Activated naive CD8-positive, alpha-beta T cell (primary cell): ENCODE results near the gene GPR15.

ENCODE experiments used
- H3K27ac Mint-ChIP-seq: one replicate; pipeline ENCODE4 v1.8.0; 2021; ENCODE audit warnings: mixed read lengths
- H3K27me3 Mint-ChIP-seq: one replicate; pipeline ENCODE4 v1.8.0; 2021; ENCODE audit warnings: mixed read lengths
- H3K36me3 Mint-ChIP-seq: one replicate; pipeline ENCODE4 v1.8.0; 2021; ENCODE audit warnings: mixed read lengths
- H3K4me1 Mint-ChIP-seq: one replicate; pipeline ENCODE4 v1.8.0; 2021; ENCODE audit warnings: low read depth, mixed read lengths
- H3K4me3 Mint-ChIP-seq: one replicate; pipeline ENCODE4 v1.8.0; 2021; ENCODE audit warnings: mild to moderate bottlenecking, mixed read lengths
- H3K9me3 Mint-ChIP-seq: one replicate; pipeline ENCODE4 v1.8.0; 2021; ENCODE audit warnings: low read depth, mixed read lengths

Gene GPR15

GRCh38 chr3:98560911-98561310 lies 29.1 kb downstream of the GPR15 start:
- H3K9me3 Mint-ChIP-seq, result no peaks in the 10 kb centered on the region
- H3K4me3 Mint-ChIP-seq, result peak overlapping the region; percentile 38
- H3K36me3 Mint-ChIP-seq, result peaks cover 4% of the 10 kb centered on the region
- no peaks in the 10 kb centered on the region for H3K27me3 Mint-ChIP-seq
- peak overlapping the region; percentile 83 for H3K27ac Mint-ChIP-seq
- H3K4me1 Mint-ChIP-seq, result peaks cover 84% of the 10 kb centered on the region

DNA sequence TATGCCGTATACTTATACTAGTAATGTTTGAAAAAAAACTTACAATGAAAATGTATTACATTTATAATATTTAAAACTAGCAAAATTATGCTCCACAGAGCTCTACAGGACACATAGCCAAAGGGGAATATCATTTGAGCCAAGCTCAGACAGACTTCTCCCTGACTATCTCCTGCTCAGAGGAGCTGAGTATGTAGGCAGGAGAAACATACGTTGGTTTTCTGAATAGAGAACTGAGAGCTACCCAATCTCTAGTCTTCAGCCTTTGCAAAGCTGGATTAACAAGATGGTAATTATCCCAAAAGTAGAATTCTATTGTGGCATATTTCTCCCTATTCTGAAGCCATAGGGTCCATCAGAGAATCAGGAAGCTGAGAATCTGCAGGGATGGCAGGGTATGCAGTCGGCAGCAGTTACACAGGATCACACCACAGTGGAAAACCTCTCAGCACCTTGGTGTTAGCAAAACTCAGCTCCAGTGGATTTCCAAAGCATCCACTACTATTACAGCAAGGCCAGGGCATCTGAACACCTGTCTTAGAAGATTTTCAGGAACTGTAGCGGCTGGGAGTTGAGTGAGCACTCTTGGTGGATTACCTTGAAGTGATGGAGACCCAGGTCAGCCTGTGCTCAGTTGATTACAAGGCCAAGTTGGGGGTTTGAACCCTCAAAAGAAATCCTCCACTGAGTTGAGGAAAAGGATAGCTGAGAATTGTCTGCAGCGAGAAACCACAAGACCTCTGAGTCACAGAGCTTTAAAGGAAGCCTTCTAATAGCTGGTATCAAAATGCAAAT lies 30.1 kb downstream of the GPR15 start:
- H3K36me3 Mint-ChIP-seq, result peaks cover 7% of the 10 kb centered on the region
- H3K27me3 Mint-ChIP-seq, result no peaks in the 10 kb centered on the region
- peak overlapping the region; percentile 62 for H3K4me3 Mint-ChIP-seq
- peak overlapping the region; percentile 95 for H3K27ac Mint-ChIP-seq
- peaks cover 84% of the 10 kb centered on the region for H3K4me1 Mint-ChIP-seq
- no peaks in the 10 kb centered on the region for H3K9me3 Mint-ChIP-seq

- H3K4me3 Mint-ChIP-seq, result peak overlapping the region; percentile 75
- H3K27me3 Mint-ChIP-seq, result no peaks in the 10 kb centered on the region
- H3K27ac Mint-ChIP-seq, result peak overlapping the region; percentile 95
- H3K4me1 Mint-ChIP-seq, result peaks cover 80% of the 10 kb centered on the region
- H3K9me3 Mint-ChIP-seq, result no peaks in the 10 kb centered on the region
- peaks cover 6% of the 10 kb centered on the region for H3K36me3 Mint-ChIP-seq
These were observed 32.0 kb downstream of the GPR15 start for GRCh38 chr3:98563661-98564281.

DNA sequence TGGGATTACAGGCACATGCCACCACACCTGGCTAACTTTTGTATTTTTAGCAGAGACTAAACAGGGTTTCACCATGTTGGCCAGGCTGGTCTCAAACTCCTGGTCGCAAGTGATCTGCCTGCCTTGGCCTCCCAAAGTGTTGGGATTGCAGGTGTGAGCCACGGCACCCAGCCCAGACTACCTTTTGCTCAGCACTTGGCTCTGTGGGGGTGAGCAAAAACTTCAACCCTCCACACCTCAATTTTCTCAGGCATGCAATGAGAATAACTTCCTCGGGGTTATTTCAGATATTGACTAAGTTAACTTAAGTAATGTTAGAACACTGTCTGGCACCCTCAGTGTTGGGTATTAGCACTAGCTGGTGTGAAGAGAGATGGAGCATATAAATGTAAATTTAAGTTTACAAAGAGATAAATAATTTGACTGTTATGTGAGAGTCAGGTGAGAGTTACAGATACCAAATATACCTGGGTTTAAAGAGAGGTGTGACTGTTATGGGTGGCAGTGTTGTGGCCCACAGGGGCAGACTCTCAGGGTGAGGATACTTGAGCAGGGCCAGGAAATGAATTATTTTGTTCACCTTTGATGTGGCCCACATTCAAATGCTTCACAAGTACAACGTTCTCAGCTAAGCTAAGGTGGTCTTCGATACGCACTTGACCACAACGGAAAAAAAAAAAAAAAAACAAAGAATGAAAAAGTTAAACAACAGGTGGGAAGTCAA lies 32.7 kb downstream of the GPR15 start:
- Mint-ChIP-seq H3K27me3 (no peaks in the 10 kb centered on the region), H3K4me1 (peaks cover 80% of the 10 kb centered on the region), H3K4me3 (peak overlapping the region; percentile 70), H3K27ac (peak overlapping the region; percentile 95), H3K9me3 (no peaks in the 10 kb centered on the region), H3K36me3 (peaks cover 6% of the 10 kb centered on the region)

- peak overlapping the region; percentile 95 for H3K27ac Mint-ChIP-seq
- H3K27me3 Mint-ChIP-seq, result no peaks in the 10 kb centered on the region
- no peaks in the 10 kb centered on the region for H3K9me3 Mint-ChIP-seq
- peak overlapping the region; percentile 33 for H3K4me3 Mint-ChIP-seq
- peaks cover 6% of the 10 kb centered on the region for H3K36me3 Mint-ChIP-seq
- H3K4me1 Mint-ChIP-seq, result peaks cover 78% of the 10 kb centered on the region
These were observed 33.5 kb downstream of the GPR15 start for GRCh38 chr3:98565237-98565643.

DNA sequence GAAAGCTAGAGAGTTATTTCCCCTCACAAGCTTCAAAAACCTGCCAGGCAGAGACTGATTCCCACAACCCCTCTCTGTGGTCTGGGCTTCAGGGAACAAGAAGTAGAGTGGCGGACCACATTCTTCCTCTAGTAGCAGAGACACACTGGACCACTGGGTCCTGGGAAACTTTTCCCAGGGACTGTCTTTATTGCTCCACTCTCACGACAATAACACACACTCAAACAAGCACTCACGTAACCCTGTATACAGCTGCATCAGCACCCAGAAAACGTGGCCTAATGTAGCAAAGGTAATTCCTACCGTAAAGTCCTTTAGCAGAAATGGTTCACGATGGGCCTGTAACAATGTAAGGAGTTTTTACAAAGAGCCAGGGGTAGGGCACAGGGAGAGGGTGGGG lies 34.1 kb downstream of the GPR15 start:
- H3K4me3 Mint-ChIP-seq, result peak overlapping the region; percentile 33
- peaks cover 6% of the 10 kb centered on the region for H3K36me3 Mint-ChIP-seq
- no peaks in the 10 kb centered on the region for H3K9me3 Mint-ChIP-seq
- no peaks in the 10 kb centered on the region for H3K27me3 Mint-ChIP-seq
- H3K4me1 Mint-ChIP-seq, result peaks cover 75% of the 10 kb centered on the region
- H3K27ac Mint-ChIP-seq, result peak overlapping the region; percentile 95

DNA sequence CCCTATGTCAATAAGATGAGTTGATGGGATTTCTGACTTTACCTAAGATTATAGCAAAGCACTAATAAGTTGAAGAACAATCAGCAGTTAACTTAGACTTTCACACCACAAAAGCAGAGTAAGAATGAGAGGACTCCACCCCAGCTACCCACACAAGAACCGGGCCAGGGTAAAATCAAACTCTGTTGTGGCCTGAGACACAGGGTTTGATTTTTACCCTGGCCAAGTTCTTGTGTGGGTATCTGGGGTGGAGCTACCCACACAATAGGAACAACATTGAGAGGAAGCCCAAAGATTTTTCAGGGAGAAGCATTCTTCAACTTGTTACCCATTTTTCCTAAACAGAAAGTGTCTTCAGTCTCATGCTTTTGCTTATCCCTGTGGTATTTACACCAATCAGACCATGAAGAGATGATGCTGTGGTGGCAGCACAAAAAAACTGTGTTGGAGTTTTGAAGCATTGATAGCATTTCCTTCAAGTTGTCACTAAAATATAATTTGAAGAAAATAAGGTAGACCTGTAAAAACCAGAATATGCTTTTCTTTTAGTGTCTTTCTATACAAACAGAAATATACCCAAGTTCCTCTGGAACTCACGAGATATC lies 36.0 kb downstream of the GPR15 start:
- Mint-ChIP-seq H3K9me3 (no peaks in the 10 kb centered on the region), H3K4me3 (peak overlapping the region; percentile 5), H3K4me1 (peaks cover 70% of the 10 kb centered on the region), H3K27ac (peak overlapping the region; percentile 75), H3K27me3 (no peaks in the 10 kb centered on the region), H3K36me3 (peaks cover 3% of the 10 kb centered on the region)

DNA sequence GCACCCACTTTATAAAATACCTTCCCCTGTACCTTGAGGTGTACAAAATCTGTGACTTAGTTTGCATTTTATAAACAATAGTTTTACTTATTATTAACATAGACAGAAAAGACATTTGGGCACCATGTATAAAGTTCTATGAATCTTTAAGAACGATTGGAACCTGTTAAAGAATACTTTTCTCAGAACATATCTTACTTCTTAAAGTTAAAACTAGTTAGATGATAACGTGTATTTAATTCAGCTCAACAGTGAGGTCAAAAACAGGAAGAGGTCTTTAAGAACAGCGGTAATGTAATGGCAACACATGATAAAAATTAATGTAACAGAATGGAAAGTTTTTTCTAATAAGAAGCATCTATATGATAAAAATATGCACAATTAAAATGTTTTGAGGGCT lies 36.6 kb downstream of the GPR15 start:
- H3K4me3 Mint-ChIP-seq, result no peak overlapping the region
- peaks cover 70% of the 10 kb centered on the region for H3K4me1 Mint-ChIP-seq
- peak overlapping the region; percentile 47 for H3K27ac Mint-ChIP-seq
- peaks cover 3% of the 10 kb centered on the region for H3K36me3 Mint-ChIP-seq
- H3K9me3 Mint-ChIP-seq, result no peaks in the 10 kb centered on the region
- no peaks in the 10 kb centered on the region for H3K27me3 Mint-ChIP-seq

DNA sequence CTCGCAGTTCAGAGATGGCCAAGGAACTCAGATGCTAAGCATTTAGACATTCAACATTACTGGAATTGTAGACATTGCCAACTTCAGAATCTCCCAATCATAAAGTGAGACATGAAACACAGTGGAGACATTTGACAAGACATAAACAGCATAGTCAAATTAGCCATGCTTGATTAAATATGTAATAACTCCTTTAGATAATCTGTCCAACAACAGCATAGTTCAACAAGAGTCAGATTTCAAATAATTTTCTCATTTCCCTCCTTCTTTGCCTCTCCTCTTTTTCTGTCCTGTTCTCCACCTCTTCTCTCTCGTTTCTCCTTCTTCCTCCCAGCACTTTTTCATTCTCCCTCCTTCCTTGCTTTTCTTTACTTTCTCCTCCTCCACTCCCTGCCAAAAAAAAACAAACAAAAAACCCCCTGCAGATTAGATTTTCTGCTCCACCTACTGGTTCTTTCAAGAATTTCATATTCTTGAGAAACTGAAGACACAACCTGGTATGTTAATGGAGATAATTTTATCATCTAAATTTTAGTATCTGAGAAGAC lies 41.5 kb downstream of the GPR15 start:
- Mint-ChIP-seq H3K4me3 (peak overlapping the region; percentile 42), H3K27me3 (no peaks in the 10 kb centered on the region), H3K36me3 (peaks cover 18% of the 10 kb centered on the region), H3K27ac (peak overlapping the region; percentile 92), H3K9me3 (no peaks in the 10 kb centered on the region), H3K4me1 (peaks cover 48% of the 10 kb centered on the region)

- Mint-ChIP-seq H3K27ac (peak overlapping the region; percentile 92), H3K9me3 (no peaks in the 10 kb centered on the region), H3K4me3 (peak overlapping the region; percentile 14), H3K4me1 (peaks cover 41% of the 10 kb centered on the region), H3K27me3 (no peaks in the 10 kb centered on the region), H3K36me3 (peaks cover 18% of the 10 kb centered on the region)
These were observed 42.4 kb downstream of the GPR15 start for GRCh38 chr3:98574132-98574531.

- no peaks in the 10 kb centered on the region for H3K27me3 Mint-ChIP-seq
- H3K36me3 Mint-ChIP-seq, result peaks cover 24% of the 10 kb centered on the region
- H3K27ac Mint-ChIP-seq, result peak overlapping the region; percentile 79
- H3K4me3 Mint-ChIP-seq, result no peak overlapping the region
- H3K9me3 Mint-ChIP-seq, result no peaks in the 10 kb centered on the region
- H3K4me1 Mint-ChIP-seq, result peaks cover 35% of the 10 kb centered on the region
These were observed 45.6 kb downstream of the GPR15 start for GRCh38 chr3:98577178-98577895.

DNA sequence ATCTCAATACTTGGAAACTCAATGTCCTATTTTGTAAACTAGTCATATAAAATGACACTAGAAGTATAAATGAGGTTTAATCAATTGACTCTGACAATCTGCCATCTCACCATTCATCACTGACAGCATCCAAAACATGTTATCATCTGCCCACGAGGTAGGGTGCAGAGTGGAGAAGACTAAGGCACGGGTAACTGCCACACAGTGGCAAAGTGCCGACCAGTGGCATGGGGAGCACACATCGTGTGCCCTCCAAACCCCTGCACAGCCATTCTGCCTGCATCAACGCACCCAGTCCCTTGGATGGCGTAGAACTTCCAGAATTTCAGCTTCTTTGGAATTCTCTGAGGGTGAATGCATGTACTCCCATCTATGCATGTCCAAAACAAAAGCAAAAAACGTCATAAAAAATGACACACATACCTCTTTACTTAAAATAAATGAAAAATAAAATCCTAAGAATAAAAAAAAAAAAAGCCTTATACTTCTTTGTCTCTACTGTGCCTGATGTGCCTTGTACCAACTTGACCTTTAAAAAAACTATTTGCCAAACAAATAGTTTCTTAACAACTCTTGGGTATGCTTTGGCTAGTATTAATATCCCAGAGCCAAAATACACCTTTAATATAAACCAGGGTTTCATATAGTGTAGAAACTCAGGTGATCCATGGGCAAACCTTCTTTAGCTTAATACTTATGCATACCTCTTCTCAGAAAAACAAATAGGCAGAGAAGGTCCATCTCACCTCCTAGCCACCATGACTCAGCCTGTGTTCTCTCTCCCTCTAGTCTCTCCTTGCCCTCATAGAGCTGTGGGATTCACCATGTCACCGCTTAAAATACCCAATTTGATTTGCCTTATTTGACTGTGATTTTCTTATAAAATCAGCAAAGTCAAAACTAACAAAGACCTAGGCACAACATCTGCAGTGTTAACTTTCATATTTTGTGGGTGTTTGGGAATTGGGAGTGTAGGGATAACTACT lies 48.9 kb downstream of the GPR15 start:
- Mint-ChIP-seq H3K36me3 (peaks cover 22% of the 10 kb centered on the region), H3K4me1 (peaks cover 23% of the 10 kb centered on the region), H3K27ac (peak overlapping the region; percentile 34), H3K27me3 (no peaks in the 10 kb centered on the region), H3K4me3 (no peak overlapping the region), H3K9me3 (no peaks in the 10 kb centered on the region)

DNA sequence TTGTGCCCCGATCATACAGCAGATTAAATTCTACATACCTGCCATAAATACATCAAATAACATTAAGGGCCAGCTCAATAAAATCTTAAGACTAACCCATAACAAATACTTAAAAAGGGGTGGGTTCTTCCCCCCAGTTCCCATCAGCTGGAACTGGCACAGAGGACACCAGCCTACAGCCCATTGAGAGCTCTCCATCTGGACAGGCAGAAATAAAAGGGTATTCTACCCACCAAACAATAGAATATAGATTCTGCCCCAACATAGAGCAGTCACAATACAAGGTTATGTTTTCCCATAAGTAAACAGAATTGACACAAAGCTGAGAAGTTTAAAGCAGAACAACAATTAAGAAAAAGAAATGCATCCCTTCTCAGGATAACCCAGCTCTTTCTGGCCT lies 49.7 kb downstream of the GPR15 start:
- Mint-ChIP-seq H3K27me3 (no peaks in the 10 kb centered on the region), H3K4me3 (no peak overlapping the region), H3K36me3 (peaks cover 17% of the 10 kb centered on the region), H3K27ac (peak overlapping the region; percentile 34), H3K4me1 (peaks cover 23% of the 10 kb centered on the region), H3K9me3 (no peaks in the 10 kb centered on the region)
